Measurements from ENCODE around the gene C17orf75.

GRCh38 chr17:32335687-32336086 lies 6.3 kb downstream of the C17orf75 start:
- TF ChIP-seq EZH2 (IDR thresholded peaks at IDR 0.05; ENCODE audit: insufficient read depth, poor library complexity, severe bottlenecking) (no peak), EZH2phosphoT487 (IDR thresholded peaks at IDR 0.05; ENCODE audit: insufficient read depth, low read depth) (no peak)
